HG03521 (cell line): ENCODE measurements around the gene TMEM175.

Experiments used
- ATAC-seq: cut with Tn5 transposase; IDR thresholded peaks from one replicate; pipeline ENCODE4 v1.9.1; 2021; ENCODE audit warnings: mild to moderate bottlenecking, moderate library complexity; ENCODE audit not compliant: unreplicated experiment

Gene TMEM175

GRCh38 chr4:945274-946102 is 13.2 kb downstream of the TMEM175 start:
- ATAC-seq, result no peak

GRCh38 chr4:946103-946450 is 13.8 kb downstream of the TMEM175 start:
- ATAC-seq, result no peak

GRCh38 chr4:946517-947471 is 14.5 kb downstream of the TMEM175 start:
- no peak for ATAC-seq

GRCh38 chr4:947491-947971 is 15.3 kb downstream of the TMEM175 start:
- ATAC-seq, result no peak

GRCh38 chr4:948101-948935 is 16.1 kb downstream of the TMEM175 start:
- no peak for ATAC-seq

GRCh38 chr4:948936-949300 is 16.7 kb downstream of the TMEM175 start:
- no peak for ATAC-seq

GRCh38 chr4:949656-950055 is 17.4 kb downstream of the TMEM175 start:
- no peak for ATAC-seq

GRCh38 chr4:950136-951020 is 18.1 kb downstream of the TMEM175 start:
- ATAC-seq, result no peak

GRCh38 chr4:951186-951585 is 18.9 kb downstream of the TMEM175 start:
- no peak for ATAC-seq

- ATAC-seq, result no peak
Observed at GRCh38 chr4:951594-952468, 19.6 kb downstream of the TMEM175 start.

- no peak for ATAC-seq
Observed at GRCh38 chr4:952881-953573, 20.8 kb downstream of the TMEM175 start.

GRCh38 chr4:953574-953915 is 21.3 kb downstream of the TMEM175 start:
- no peak for ATAC-seq

- no peak for ATAC-seq
Observed at GRCh38 chr4:954211-955020, 22.2 kb downstream of the TMEM175 start.

GRCh38 chr4:955161-955921 is 23.1 kb downstream of the TMEM175 start:
- no peak for ATAC-seq

- ATAC-seq, result no peak
Observed at GRCh38 chr4:955931-956381, 23.7 kb downstream of the TMEM175 start.

GRCh38 chr4:956531-957230 is 24.4 kb downstream of the TMEM175 start:
- no peak for ATAC-seq
